Right lobe of liver (tissue), 6 donors: ENCODE measurements around the gene SMIM36. TPM values are rescaled to one million over a fixed set of nuclear protein-coding genes. Genes with fewer than 3 reads are reported as not detected.

Experiments
- ATAC-seq, 4 donors: fragments of 200-7000 bp; cut with Tn5 transposase; one replicate each; pipeline ENCODE4 v1.9.1; 2020; ENCODE audit warnings: mild to moderate bottlenecking in 4 of 4, moderate library complexity in 4 of 4
- DNase-seq, 3 donors: peaks; one replicate each; pipeline ENCODE4 v3.0.0-alpha.2; 2020
- H3K27ac ChIP-seq, 3 donors: fragments of 200-600 bp; one replicate each; pipeline ENCODE4 v1.8.0; 2022
- H3K27me3 ChIP-seq, 2 donors: fragments of 200-600 bp; one replicate each; pipeline ENCODE4 v1.8.0; 2022
- H3K36me3 ChIP-seq, 4 donors: fragments of 200-600 bp; sonication (generic) in 1 of 4; one replicate each; pipeline versions ENCODE4 v1.5.1 to v1.8.0; 2017 to 2022; ENCODE audit warnings: control low read depth in 1 of 4
- H3K4me1 ChIP-seq, 4 donors: fragments of 200-600 bp; sonication (generic) in 1 of 4; one replicate each; pipeline versions ENCODE4 v1.5.1 to v1.8.0; 2017 to 2022; ENCODE audit warnings: control low read depth in 1 of 4
- H3K4me3 ChIP-seq, 3 donors: fragments of 200-600 bp; one replicate each; pipeline ENCODE4 v1.8.0; 2022
- H3K9me3 ChIP-seq, 4 donors: fragments of 200-600 bp; sonication (generic) in 1 of 4; one replicate each; pipeline versions ENCODE4 v1.5.1 to v1.8.0; 2017 to 2022; ENCODE audit warnings: control low read depth in 1 of 4
- POLR2A ChIP-seq: fragments of 450-650 bp; IDR thresholded peaks from one replicate; pipeline ENCODE4 v1.6.1; 2017; ENCODE audit warnings: antibody characterized with exemption, mild to moderate bottlenecking
- WGBS: methylation state at CpG from one replicate; pipeline ENCODE4 v1.1.6; 2018; ENCODE audit warnings: low coverage, low lambda C conversion rate; ENCODE audit not compliant: insufficient coverage; ENCODE audit errors: missing lambda C conversion rate; 5-methylcytosine and 5-hydroxymethylcytosine counted together
- intact Hi-C, 2 donors: fragments of 100-400 bp; cut with DNase I; formaldehyde crosslinking; loops; one replicate each; pipeline versions ENCODE4 v1.11.2 to v1.14.1; 2022
- total RNA-seq, 6 experiments: library from RNA; depleted of rRNA in 2 of 6; stranded (reverse); fragments of >200 nt in 2 of 6; fragmentation: NEBNext Ultra II Directional in 3 of 6; extraction: Animal tissue kit (Norgen Biotek cat#: 25700) in 3 of 6; gene quantifications; one replicate each; pipeline versions ENCODE4 v1.1.0 to v1.2.4, GENCODE V29; 2016 to 2023
- TF ChIP-seq, protein P1 (sequence below), 4 donors: fragments of 200-600 bp in 3 of 4; fragments of 450-650 bp in 1 of 4; IDR thresholded peaks; one replicate each; pipeline versions ENCODE4 v1.5.1 to v1.8.0; 2016 to 2022; ENCODE audit warnings: antibody characterized with exemption in 4 of 4, mild to moderate bottlenecking in 2 of 4
- donor health status: DM: no; HTN: yes; CAD: no.
- donor health status: DM: no; HTN: no; CAD: no.
- donor health status: DM: no; HTN: no; CAD: no.
- donor health status: DM: no; HTN: yes; CAD: no.
- donor health status: DM: no; HTN: yes; CAD: no.

The SMIM36 gene
- total RNA-seq, 6 experiments from 2014 or later, result not detected

DNA sequence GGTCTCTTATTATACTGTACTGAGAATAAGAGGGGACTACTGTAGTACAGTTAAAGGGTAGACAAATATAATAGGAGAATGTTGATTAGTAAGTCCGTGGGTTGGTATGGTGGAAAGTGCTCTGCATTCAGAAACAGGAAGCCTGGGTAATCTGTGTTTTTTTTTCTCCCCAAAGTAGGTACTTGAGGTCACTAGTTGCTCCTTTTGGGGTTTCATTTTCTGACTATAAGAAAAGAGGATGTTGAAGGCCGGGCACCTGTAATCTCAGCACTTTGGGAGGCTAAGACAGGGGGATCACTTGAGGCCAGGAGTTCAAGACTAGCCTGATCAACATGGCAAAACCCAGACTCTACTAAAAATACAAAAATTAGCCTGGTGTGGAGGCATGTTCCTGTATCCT is 47.7 kb downstream of the SMIM36 start:
- WGBS, result 32% methylated on average over 2 of the region's 2 CpGs
- Histone ChIP-seq H3K9me3 (no peaks in the 10 kb centered on the region), H3K4me3 (no peak overlapping the region), H3K27me3 (no peaks in the 10 kb centered on the region), H3K36me3 (no peaks in the 10 kb centered on the region), H3K4me1 (no peaks in the 10 kb centered on the region), H3K27ac (no peak overlapping the region)
- ATAC-seq (peak in 1 of 4 donors; percentile 45), DNase-seq (no peak)
- intact Hi-C loops, result no loop called here
- TF ChIP-seq POLR2A, result no peak
- TF ChIP-seq, protein P1, sequence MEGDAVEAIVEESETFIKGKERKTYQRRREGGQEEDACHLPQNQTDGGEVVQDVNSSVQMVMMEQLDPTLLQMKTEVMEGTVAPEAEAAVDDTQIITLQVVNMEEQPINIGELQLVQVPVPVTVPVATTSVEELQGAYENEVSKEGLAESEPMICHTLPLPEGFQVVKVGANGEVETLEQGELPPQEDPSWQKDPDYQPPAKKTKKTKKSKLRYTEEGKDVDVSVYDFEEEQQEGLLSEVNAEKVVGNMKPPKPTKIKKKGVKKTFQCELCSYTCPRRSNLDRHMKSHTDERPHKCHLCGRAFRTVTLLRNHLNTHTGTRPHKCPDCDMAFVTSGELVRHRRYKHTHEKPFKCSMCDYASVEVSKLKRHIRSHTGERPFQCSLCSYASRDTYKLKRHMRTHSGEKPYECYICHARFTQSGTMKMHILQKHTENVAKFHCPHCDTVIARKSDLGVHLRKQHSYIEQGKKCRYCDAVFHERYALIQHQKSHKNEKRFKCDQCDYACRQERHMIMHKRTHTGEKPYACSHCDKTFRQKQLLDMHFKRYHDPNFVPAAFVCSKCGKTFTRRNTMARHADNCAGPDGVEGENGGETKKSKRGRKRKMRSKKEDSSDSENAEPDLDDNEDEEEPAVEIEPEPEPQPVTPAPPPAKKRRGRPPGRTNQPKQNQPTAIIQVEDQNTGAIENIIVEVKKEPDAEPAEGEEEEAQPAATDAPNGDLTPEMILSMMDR (IDR thresholded peaks at IDR 0.05), result no peak

DNA sequence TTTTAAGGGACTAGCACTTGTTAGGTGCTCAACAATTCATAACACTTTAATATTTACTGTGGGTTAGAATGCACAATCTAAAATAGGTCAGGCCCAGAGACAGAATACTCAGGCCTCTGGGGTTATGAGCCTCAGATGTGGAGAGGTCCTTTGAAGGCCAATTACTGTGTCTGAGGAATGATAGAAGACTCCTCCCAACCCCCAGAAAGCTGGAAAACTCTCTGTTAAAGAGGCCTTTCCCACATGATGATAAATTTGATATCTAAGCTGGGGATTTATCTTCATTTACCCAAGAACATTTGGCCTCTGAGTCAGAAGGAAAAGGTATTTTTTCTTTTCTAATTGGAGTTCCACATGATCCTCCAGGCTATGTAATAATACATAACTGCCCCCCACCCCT is 48.5 kb downstream of the SMIM36 start:
- H3K4me3 ChIP-seq, result no peak overlapping the region
- ATAC-seq (no peak), DNase-seq (no peak)
- H3K27me3 ChIP-seq, result no peaks in the 10 kb centered on the region
- H3K27ac ChIP-seq, result no peak overlapping the region
- intact Hi-C loops, result no loop called here
- no peak for TF ChIP-seq POLR2A
- TF ChIP-seq, protein P1 (IDR thresholded peaks at IDR 0.05), result no peak
- H3K4me1 ChIP-seq, result no peaks in the 10 kb centered on the region
- H3K36me3 ChIP-seq, result no peaks in the 10 kb centered on the region
- H3K9me3 ChIP-seq, result no peaks in the 10 kb centered on the region

DNA sequence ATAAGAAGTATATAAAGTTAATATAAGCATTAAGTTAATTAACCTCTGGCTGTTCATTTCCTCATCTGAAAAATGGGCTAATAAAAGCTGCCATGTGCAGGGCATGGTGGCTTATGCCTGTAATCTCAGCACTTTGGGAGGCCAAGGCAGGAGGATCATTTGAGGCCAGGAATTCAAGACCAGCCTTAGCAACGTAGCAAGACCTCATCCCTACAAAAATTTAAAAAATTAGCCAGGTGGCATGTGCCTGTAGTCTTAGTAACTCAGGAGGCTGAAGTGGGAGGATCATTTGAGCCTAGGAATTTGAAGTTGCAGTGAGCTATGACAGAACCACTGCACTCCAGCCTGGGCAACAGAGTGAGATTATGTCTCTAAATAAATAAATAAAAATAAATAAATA is 49.0 kb downstream of the SMIM36 start:
- TF ChIP-seq, protein P1 (IDR thresholded peaks at IDR 0.05), result no peak
- no peak for TF ChIP-seq POLR2A
- no peak for DNase-seq

DNA sequence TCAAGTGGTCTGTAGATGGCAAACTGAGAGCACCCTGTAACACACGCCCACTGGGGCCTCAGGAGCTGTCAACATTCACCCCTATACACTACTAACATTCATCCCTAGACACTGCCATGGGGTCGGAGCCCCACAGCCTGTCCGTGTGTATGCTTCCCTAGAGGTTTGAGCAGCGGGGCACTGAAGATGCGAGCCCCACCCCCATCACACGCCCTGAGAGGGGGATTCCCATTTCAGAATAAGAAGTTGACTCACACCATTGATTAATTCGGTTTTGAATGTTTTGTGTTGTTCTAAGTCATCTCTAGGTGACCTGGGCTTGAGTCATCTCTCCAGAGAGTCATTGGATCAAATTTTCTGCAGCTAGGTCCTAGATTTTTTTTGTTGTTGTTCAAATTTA is 52.3 kb downstream of the SMIM36 start:
- no peaks in the 10 kb centered on the region for H3K36me3 ChIP-seq
- peaks cover 0 to 12% (median 0%) of the 10 kb centered on the region in 4 donors for H3K4me1 ChIP-seq
- peak in 1 of 4 donors; percentile 36 for ATAC-seq
- H3K9me3 ChIP-seq, result no peaks in the 10 kb centered on the region
- intact Hi-C loops, result no loop called here
- no peaks in the 10 kb centered on the region for H3K27me3 ChIP-seq
- TF ChIP-seq, protein P1 (IDR thresholded peaks at IDR 0.05), result no peak
- no peak for TF ChIP-seq POLR2A
- DNase-seq, result no peak
- H3K4me3 ChIP-seq, result no peak overlapping the region
- no peak overlapping the region for H3K27ac ChIP-seq
- 72% methylated on average over 3 of the region's 7 CpGs for WGBS

More for the DNA sequence above, 49.0 kb downstream of the SMIM36 start:
- Histone ChIP-seq H3K4me3 (no peak overlapping the region), H3K4me1 (no peaks in the 10 kb centered on the region), H3K36me3 (no peaks in the 10 kb centered on the region), H3K9me3 (no peaks in the 10 kb centered on the region), H3K27ac (no peak overlapping the region), H3K27me3 (no peaks in the 10 kb centered on the region)
- no peak for ATAC-seq
- intact Hi-C loops, result no loop called here
- WGBS, result 100% methylated on average over 1 of the region's 1 CpG

DNA sequence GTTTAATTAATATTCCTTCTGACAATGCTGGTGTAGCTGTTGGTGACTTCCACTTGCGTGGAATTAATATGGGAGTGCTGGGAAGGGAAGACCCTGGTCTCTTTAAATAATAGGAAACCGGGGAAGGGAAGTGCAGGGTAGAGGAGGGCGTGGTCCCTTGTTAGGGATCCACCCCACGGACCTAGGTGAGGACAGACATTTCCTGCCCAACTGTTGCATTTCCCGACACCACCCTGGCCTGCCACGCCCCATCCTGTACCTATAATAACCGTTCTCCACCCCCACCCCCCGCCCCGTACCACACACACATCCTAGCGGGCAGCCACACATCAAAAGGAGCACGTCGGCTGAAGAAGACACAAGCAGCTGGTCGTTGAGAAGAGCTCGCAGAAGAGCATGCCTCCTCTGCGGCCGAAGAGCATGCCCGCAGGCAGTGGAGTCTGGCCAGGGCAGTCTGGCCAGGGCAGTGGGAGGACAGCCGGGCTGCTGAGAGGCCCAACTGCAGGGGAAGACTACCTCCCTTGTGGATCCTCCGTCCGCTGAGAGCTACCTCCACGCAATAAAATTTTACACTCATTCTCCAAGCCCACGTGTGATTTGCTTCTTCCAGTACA is 52.9 kb downstream of the SMIM36 start:
- no peak for DNase-seq
- no peak overlapping the region for H3K4me3 ChIP-seq
- peaks cover 0 to 13% (median 0%) of the 10 kb centered on the region in 4 donors for H3K4me1 ChIP-seq
- no peak overlapping the region for H3K27ac ChIP-seq
- H3K9me3 ChIP-seq, result no peaks in the 10 kb centered on the region
- no peak for ATAC-seq
- 71% methylated on average over 8 of the region's 22 CpGs for WGBS
- intact Hi-C loops, result no loop called here
- TF ChIP-seq, protein P1 (IDR thresholded peaks at IDR 0.05), result no peak
- no peak for TF ChIP-seq POLR2A
- H3K27me3 ChIP-seq, result no peaks in the 10 kb centered on the region
- H3K36me3 ChIP-seq, result no peaks in the 10 kb centered on the region
